ENCODE data around the gene CTSH.
"Not testable (repeated sequence)": the region's sequence is repeated elsewhere in the genome, so short reads cannot be mapped to it uniquely, and the experiment has no call there.

CTSH gene

GRCh38 chr15:78923480-78924360, 21.1 kb downstream of the CTSH start:
- in situ Hi-C loops (cut with MboI; ENCODE audit: low sequenced_read_pairs) = no loop called here

GRCh38 chr15:78923015-78923414, 21.8 kb downstream of the CTSH start:
- in situ Hi-C loops (cut with MboI; ENCODE audit: low sequenced_read_pairs) = no loop called here

DNA sequence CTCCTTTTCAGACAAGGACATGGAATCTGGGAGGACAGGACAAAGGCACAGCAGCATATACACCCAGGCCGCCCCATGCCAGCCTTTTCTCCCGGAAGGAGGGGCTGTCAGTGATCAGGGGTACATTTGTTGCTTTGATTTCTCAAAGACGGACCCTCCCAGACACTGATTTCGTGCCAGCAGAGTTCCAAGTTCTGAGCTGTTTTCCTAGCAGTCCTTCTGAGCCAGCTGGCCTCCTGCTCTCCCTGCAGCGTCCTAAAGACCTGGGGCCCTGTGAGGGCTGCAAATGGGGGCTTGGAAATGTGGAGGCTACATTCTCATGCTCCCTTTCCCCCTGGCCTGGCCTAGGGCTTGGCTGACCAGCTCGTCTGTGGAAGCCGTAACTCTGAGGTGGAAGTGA, 22.3 kb downstream of the CTSH start:
- in situ Hi-C loops (cut with MboI; ENCODE audit: low sequenced_read_pairs) = no loop called here

DNA sequence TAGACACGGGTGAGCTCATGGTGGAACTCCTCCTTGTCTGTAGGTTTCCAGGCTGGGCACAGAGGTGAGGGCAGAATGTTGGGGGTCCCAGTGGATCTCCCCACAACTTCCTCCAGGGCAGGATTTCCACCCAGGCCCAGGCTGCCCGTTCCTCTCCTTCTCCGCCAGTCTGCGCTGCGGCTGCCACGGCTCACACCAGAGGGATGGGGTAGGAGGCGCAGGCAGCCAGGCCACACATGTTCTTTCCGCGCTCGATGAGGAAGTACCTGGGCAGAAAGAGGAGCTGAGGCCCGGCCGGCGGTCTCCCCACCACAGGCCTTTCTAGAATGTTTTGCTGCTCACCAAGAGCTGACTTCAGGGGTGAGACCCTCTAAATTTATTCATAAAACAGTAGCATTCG, 22.9 kb downstream of the CTSH start:
- in situ Hi-C loops (cut with MboI; ENCODE audit: low sequenced_read_pairs) = no loop called here

DNA sequence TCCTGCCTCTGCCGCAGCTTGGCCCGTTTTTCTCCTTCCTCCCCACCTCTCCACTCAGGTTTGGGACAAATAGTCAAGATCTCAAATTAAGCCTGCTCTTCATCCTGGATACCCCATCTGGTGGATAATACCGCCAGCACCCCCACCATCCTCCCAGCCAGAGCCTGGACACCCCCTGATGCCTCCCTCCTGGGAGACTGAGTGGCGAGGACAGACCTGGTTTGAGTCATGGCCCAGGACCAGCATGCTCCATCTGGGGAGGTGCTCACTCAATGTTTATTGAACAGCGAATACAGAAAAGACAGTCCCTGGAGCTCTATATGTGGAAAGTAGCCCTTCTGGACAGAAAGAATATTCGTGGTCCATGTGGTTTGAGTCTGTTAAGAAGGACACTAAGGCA, 23.3 kb downstream of the CTSH start:
- in situ Hi-C loops (cut with MboI; ENCODE audit: low sequenced_read_pairs) = no loop called here

DNA sequence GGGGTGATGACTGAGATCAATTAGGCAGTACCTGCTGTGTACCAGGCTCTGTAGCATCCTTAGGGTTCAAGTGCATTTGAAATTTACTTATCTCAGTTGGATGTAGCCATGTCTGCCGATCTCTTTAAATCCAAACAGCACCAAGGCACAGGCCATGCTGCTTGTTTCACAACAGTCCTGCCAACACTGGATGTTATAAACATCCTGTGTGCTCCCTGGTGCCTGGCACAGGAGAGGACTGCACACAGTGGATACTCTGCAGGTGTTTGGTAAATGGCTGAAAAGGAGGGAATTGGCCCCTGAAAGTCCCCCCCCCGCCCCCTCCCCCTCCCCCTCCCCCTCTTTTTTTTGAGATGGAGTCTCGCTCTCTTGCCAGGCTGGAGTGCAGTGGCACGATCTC, 27.0 kb downstream of the CTSH start:
- in situ Hi-C loops (cut with MboI; ENCODE audit: low sequenced_read_pairs) = no loop called here

GRCh38 chr15:78916088-78916487, 28.8 kb downstream of the CTSH start:
- in situ Hi-C loops (cut with MboI; ENCODE audit: low sequenced_read_pairs) = no loop called here

DNA sequence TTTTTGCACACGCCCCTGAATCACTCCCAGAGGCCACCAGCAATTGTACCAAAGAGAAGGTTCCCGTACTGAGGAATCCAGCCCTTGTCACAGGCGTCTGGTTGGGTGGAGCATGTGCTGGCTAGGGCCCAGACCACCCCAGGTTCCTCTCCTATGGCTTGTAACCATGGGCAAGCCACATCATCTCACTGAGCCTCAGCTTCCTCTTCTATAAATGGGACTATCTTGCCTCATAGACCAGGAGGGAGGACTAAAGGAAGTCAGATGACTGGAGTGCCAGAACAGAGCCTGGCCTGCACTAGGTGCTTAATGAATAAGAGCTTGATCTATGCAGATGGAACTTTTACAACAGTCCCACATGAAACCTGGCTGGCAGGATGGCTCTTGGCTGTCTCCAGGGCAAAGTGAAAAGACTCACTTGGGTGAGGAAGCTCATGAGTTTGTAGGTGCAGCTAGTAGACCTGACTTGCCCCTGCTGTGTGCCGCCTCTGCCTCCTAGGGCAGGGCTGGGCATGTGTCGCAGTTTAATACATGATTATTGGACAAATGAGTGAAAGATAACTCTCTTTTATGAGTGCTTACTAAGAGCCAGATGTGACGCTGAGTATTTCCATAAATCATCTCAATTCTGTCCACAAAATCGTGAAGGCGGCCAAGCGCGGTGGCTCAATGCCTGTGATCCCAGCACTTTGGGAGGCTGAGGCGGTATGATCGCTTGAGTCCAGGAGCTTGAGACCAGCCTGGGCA, 29.3 kb downstream of the CTSH start:
- in situ Hi-C loops (cut with MboI; ENCODE audit: low sequenced_read_pairs) = no loop called here

- in situ Hi-C loops (cut with MboI; ENCODE audit: low sequenced_read_pairs) = no loop called here
Measured at GRCh38 chr15:78914027-78914764, 30.6 kb downstream of the CTSH start.

DNA sequence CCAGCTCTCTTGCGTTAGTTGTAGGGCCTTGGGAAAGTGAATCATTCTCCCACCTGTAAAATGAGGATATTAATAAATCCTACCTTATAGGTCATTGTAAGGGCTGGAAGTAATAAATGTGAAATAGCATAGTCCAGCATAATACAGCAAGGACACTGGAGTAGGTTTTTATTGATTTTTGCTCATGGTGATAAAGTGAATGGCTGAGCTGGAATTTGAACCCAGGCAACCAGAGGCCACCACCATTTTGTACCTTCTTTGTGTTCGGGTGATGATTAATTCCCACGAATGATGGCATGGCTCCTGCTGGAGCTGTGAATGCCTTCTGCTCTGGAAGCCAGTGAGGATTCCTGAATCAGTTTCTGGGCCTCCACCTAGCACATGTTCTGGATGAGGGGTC, 31.8 kb downstream of the CTSH start:
- in situ Hi-C loops (cut with MboI; ENCODE audit: low sequenced_read_pairs) = no loop called here

DNA sequence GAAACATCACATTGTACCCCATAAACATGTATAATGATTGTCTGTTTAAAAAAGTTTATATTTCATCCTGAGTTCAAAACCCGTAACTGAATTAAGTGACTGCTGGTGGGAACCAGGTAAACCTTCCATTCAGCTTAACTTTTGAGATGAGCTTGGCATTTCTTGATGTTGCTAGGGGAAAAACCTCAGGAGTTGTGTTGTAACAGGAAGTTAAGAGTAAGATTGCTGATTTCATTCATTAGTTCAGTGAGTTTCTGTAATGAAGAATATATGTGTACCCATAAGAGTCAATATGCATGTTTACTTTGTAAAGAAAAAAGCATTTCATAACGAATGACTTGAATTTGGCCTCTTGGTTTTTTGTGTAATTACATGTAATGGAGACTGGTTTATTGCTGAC, 32.5 kb downstream of the CTSH start:
- in situ Hi-C loops (cut with MboI; ENCODE audit: low sequenced_read_pairs) = no loop called here

DNA sequence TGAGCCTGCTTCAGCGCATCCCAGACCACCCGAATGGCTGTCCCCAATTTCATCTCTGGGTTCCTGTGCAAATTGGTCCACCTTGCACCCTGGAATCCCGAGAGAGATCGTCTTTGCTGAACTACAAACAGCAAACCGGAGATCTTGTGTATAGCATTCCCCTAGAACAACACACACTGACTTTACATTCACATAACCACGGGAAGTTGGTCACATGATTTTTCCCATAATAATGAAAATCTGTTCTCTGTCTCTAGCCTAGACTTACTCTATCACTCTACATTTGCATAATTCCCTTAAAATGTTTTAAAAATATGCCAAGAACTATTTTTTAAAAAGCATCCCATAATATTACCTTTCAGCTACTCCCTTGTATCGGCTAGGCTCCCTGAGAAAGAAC, 34.6 kb downstream of the CTSH start:
- in situ Hi-C loops (cut with MboI; ENCODE audit: low sequenced_read_pairs) = no loop called here

DNA sequence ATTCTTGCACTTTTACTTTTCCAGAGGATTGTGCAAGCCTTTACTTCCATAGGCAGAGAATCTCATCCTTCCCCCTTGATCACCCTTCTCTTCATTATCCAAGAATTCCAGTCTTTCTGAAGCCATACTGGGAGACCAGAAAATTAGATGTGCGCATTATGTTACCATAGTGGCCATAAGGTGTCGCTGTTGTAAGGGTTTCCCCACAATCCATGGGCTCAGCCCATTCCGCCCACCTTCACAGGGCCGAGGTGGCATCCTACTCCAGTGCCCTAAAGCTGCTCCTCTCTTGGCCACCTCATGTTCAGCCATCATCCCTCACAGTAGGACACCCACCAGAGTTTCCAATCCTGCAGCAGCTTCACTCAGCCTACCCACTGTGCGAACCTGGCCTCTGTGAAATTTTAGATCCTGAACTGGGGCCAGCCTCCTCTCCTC, 35.0 kb downstream of the CTSH start:
- in situ Hi-C loops (cut with MboI; ENCODE audit: low sequenced_read_pairs) = no loop called here

DNA sequence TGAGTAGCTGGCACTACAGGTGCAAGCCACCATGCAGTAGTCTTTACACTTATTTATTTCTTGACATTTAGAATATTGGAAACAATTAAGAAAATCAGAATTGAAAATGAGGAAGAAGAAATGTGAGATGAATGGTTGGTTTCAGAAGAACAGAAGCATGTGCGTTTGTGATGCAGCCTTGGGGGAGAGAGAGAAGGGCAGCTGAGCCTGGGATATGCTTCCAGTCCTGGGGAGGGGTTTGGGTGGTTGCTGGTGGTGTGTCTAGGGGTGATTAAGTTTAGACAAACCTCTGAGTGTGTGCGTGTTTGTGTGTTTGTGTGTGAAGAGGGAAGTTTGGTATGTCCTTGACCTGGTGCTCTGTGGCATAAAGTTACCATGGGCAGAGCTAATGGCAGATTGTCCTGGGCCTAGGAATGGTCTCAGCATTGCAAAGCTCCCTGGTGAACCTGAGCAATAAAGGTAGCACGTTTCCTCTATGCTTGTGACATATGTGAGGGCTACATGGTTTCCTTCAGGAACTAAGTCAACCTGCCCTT, 35.6 kb downstream of the CTSH start:
- in situ Hi-C loops (cut with MboI; ENCODE audit: low sequenced_read_pairs) = no loop called here

- in situ Hi-C loops (cut with MboI; ENCODE audit: low sequenced_read_pairs) = no loop called here
Measured at GRCh38 chr15:78907577-78907976, 37.3 kb downstream of the CTSH start.

- in situ Hi-C loops (cut with MboI; ENCODE audit: low sequenced_read_pairs) = no loop called here
Measured at GRCh38 chr15:78906316-78906620, 38.6 kb downstream of the CTSH start.

DNA sequence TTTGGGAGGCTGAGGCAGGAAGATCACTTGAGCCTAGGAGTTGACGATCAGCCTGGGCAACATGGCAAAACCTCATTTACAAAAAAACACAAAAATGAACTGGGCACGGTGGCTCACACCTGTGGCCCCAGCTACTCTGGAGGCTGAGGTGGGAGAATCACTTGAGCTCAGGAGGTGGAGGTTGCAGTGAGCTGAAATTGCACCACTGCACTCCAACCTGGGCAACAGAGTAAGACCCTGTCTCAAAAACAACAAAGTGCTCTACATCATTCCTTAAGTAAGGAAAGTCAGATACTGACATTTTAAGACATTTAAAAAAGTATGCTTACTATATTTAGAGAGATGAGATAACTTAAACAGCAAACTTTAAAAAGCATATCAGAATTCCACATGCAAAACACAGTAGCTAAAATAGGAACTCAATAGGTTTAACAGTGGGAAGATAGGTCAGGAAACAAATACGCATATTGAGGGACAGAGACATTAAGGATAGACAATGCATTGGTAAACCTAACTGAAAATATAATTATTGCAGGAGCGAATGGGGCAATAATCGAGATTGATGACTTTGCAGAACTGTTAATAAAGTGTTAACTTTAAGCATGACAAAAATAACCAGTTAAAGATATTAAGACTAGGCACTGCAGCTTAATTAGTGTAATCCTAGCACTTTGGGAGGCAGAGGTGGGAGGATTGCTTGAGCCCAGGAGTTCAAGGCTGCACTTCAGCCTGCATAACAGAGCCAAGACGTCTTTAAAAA, 40.1 kb downstream of the CTSH start:
- in situ Hi-C loops (cut with MboI; ENCODE audit: low sequenced_read_pairs) = no loop called here

DNA sequence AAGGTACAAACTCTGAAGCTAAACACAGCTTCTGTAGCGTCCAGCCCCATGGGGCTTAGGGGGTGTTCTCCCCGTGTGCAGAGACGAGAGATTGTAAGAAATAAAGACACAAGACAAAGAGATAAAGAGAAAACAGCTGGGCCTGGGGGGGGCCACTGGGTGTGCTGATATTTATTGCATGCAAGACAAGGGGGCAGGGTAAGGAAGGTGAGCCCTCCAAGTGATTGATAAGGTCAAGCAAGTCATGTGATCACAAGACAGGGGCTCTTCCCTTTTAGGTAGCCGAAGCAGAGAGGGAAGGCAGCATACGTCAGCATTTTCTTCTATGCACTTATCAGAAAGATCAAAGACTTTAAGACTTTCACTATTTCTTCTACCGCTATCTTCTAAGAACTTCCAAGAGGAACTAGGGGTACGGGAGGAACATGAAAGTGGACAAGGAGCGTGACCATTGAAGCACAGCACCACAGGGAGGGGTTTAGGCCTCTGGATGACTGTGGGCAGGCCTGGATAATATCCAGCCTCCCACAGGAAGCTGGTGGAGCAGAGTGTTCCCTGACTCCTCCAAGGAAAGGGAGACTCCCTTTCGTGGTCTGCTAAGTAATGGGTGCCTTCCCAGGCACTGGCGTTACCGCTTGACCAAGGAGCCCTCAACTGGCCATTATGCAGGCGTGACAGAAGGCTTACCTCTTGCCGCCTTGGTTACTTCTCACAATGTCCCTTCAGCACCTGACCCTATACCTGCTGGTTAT, 42.4 kb downstream of the CTSH start:
- in situ Hi-C loops (cut with MboI; ENCODE audit: low sequenced_read_pairs) = not testable (repeated sequence)

DNA sequence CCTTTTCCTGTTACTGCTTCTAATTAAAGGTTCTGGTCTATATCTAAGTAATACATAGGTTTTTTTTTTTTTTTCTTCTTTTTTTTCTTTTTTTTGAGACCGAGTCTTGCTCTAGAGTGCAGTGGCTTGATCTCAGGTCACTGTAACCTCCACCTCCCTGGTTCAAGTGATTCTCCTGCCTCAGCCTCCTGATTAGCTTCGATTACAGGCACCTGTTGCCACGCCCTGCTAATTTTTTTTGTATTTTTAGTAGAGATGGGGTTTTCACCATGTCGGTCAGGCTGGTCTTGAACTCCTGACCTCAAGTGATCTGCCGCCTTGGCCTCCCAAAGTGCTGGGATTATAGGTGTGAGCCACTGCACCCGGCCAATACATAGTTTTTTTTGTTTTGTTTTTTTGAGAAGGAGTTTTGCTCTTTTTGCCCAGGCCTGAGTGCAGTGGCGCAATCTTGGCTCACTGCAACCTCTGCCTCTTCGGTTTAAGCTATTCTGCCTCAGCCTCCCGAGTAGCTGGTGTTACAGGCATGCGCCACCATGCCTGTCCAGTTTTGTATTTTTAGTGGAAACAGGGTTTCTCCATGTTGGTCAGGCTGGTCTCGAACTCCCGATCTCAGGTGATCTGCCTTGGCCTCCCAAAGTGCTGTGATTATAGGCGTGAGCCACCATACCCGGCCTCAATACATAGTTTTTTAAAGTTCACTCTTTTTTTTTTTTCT, 43.9 kb downstream of the CTSH start:
- in situ Hi-C loops (cut with MboI; ENCODE audit: low sequenced_read_pairs) = not testable (repeated sequence)
